ENCODE measurements around the gene CAMK2B. TPM values are rescaled to one million over a fixed set of nuclear protein-coding genes. Genes with fewer than 3 reads are reported as not detected.

Gene CAMK2B
- total RNA-seq, 1 donor, result not detected

GRCh38 chr7:44280636-44280992 lies 44.8 kb downstream of the CAMK2B start:
- TF ChIP-seq CTCF (IDR thresholded peaks at IDR 0.05; ENCODE audit: insufficient read depth, low read depth, low read length), result no peak
- DNase-seq (ENCODE audit: low read depth), result no peak
- no peak overlapping the region for H3K4me3 ChIP-seq (ENCODE audit: low read depth, low read length)

GRCh38 chr7:44279731-44280505 lies 45.5 kb downstream of the CAMK2B start:
- TF ChIP-seq CTCF (IDR thresholded peaks at IDR 0.05; ENCODE audit: insufficient read depth, low read depth, low read length), result no peak
- no peak for DNase-seq (ENCODE audit: low read depth)
- no peak overlapping the region for H3K4me3 ChIP-seq (ENCODE audit: low read depth, low read length)

GRCh38 chr7:44279286-44279685 lies 46.1 kb downstream of the CAMK2B start:
- DNase-seq (ENCODE audit: low read depth), result no peak
- TF ChIP-seq CTCF (IDR thresholded peaks at IDR 0.05; ENCODE audit: insufficient read depth, low read depth, low read length), result no peak

GRCh38 chr7:44278451-44279161 lies 46.8 kb downstream of the CAMK2B start:
- DNase-seq (ENCODE audit: low read depth), result no peak
- TF ChIP-seq CTCF (IDR thresholded peaks at IDR 0.05; ENCODE audit: insufficient read depth, low read depth, low read length), result no peak
- no peak overlapping the region for H3K4me3 ChIP-seq (ENCODE audit: low read depth, low read length)

More at GRCh38 chr7:44279286-44279685, 46.1 kb downstream of the CAMK2B start:
- no peak overlapping the region for H3K4me3 ChIP-seq (ENCODE audit: low read depth, low read length)

GRCh38 chr7:44277851-44278250 lies 47.5 kb downstream of the CAMK2B start:
- TF ChIP-seq CTCF (IDR thresholded peaks at IDR 0.05; ENCODE audit: insufficient read depth, low read depth, low read length), result no peak
- no peak overlapping the region for H3K4me3 ChIP-seq (ENCODE audit: low read depth, low read length)
- DNase-seq (ENCODE audit: low read depth), result peak; percentile 75

- no peak for DNase-seq (ENCODE audit: low read depth)
Measured at GRCh38 chr7:44277391-44277790, 48.0 kb downstream of the CAMK2B start.

More at GRCh38 chr7:44277391-44277790, 48.0 kb downstream of the CAMK2B start:
- no peak overlapping the region for H3K4me3 ChIP-seq (ENCODE audit: low read depth, low read length)
- TF ChIP-seq CTCF (IDR thresholded peaks at IDR 0.05; ENCODE audit: insufficient read depth, low read depth, low read length), result no peak

Measured in fibroblast of villous mesenchyme (primary cell).